Spinal cord (tissue), 10 donors: ENCODE data around the gene WNT5B. TPM values are rescaled to one million over a fixed set of nuclear protein-coding genes. Genes with fewer than 3 reads are reported as not detected.
"Not testable (repeated sequence)": the region's sequence is repeated elsewhere in the genome, so short reads cannot be mapped to it uniquely, and the experiment has no call there.

Source experiments
- DNase-seq, 6 donors: peaks; one replicate each; pipeline versions ENCODE4 v3.0.0 to v3.0.0-alpha.2; 2013 to 2015; ENCODE audit warnings: low spot score in 6 of 6, low read depth in 4 of 6
- H3K27ac ChIP-seq: one replicate; pipeline ENCODE4 v1.5.1; 2013; ENCODE audit warnings: low read depth, low read length, control low read depth
- H3K27me3 ChIP-seq: one replicate; pipeline ENCODE4 v1.6.1; 2013; ENCODE audit warnings: low read length; ENCODE audit not compliant: control insufficient read depth, insufficient read depth
- H3K36me3 ChIP-seq: one replicate; pipeline ENCODE4 v1.6.1; 2013; ENCODE audit warnings: low read length; ENCODE audit not compliant: control insufficient read depth, insufficient read depth
- H3K4me1 ChIP-seq: one replicate; pipeline ENCODE4 v1.6.1; 2013; ENCODE audit warnings: low read length; ENCODE audit not compliant: control insufficient read depth, insufficient read depth
- H3K4me3 ChIP-seq: one replicate; pipeline ENCODE4 v1.5.1; 2013; ENCODE audit warnings: low read depth, low read length, control low read depth
- H3K9me3 ChIP-seq: one replicate; pipeline ENCODE4 v1.6.1; 2013; ENCODE audit warnings: low read length; ENCODE audit not compliant: control insufficient read depth, insufficient read depth
- WGBS: methylation state at CpG from one replicate; pipeline ENCODE4 v1.1.5; 2013; ENCODE audit warnings: missing lambda C conversion rate; ENCODE audit not compliant: insufficient coverage; 5-methylcytosine and 5-hydroxymethylcytosine counted together
- polyA plus RNA-seq, 2 donors: library from polyadenylated mRNA; unstranded; fragments of 120-200 nt; gene quantifications; one replicate each; pipeline ENCODE4 v1.2.1, GENCODE V29; 2013; ENCODE audit not compliant: insufficient read length in 2 of 2
- small RNA-seq: library from RNA; depleted of rRNA; stranded (forward); fragments of <200 nt; gene quantifications from one replicate; pipeline ENCODE3, GENCODE V24; 2014; ENCODE audit warnings: low replicate concordance
- total RNA-seq, 2 donors: library from RNA; depleted of rRNA in 1 of 2; stranded (reverse); fragments of 120-200 nt in 1 of 2; fragments of >200 nt in 1 of 2; gene quantifications; one replicate each; pipeline versions ENCODE4 v1.2.3 to v1.2.4, GENCODE V29; 2013 to 2014
- donor health status: healthy.

The WNT5B gene
- total and polyA plus RNA-seq, 4 donors, result 10.3 to 14.3 (median 13.2) TPM

- no peak for DNase-seq
- Histone ChIP-seq H3K4me3 (no peak overlapping the region), H3K4me1 (peaks cover 3% of the 10 kb centered on the region), H3K27ac (no peak overlapping the region), H3K36me3 (peaks cover 4% of the 10 kb centered on the region), H3K27me3 (no peaks in the 10 kb centered on the region), H3K9me3 (no peaks in the 10 kb centered on the region)
- no CpG with 5 or more reads among the region's 4 CpGs for WGBS
Measured at GRCh38 chr12:1692226-1692625, 63.2 kb downstream of the WNT5B start.

- H3K27me3 ChIP-seq, result no peaks in the 10 kb centered on the region
- H3K36me3 ChIP-seq, result peaks cover 4% of the 10 kb centered on the region
- WGBS, result 84% methylated on average over 8 of the region's 15 CpGs
- H3K9me3 ChIP-seq, result no peaks in the 10 kb centered on the region
- DNase-seq, result no peak
- no peak overlapping the region for H3K27ac ChIP-seq
- peaks cover 3% of the 10 kb centered on the region for H3K4me1 ChIP-seq
- H3K4me3 ChIP-seq, result no peak overlapping the region
Measured at GRCh38 chr12:1692895-1693610, 64.0 kb downstream of the WNT5B start.

- not testable (repeated sequence) for H3K9me3 ChIP-seq, H3K4me1 ChIP-seq, H3K27ac ChIP-seq, H3K4me3 ChIP-seq, DNase-seq, H3K27me3 ChIP-seq, H3K36me3 ChIP-seq
- WGBS, result 100% methylated on average over 1 of the region's 8 CpGs
Measured at GRCh38 chr12:1695097-1695496, 66.1 kb downstream of the WNT5B start.

- no peaks in the 10 kb centered on the region for H3K27me3 ChIP-seq
- H3K27ac ChIP-seq, result no peak overlapping the region
- H3K36me3 ChIP-seq, result peaks cover 4% of the 10 kb centered on the region
- H3K9me3 ChIP-seq, result no peaks in the 10 kb centered on the region
- peaks cover 3% of the 10 kb centered on the region for H3K4me1 ChIP-seq
- no peak for DNase-seq
- no peak overlapping the region for H3K4me3 ChIP-seq
- 95% methylated on average over 6 of the region's 8 CpGs for WGBS
Measured at GRCh38 chr12:1695886-1696670, 67.0 kb downstream of the WNT5B start.

- Histone ChIP-seq H3K4me3 (no peak overlapping the region), H3K27ac (no peak overlapping the region), H3K9me3 (no peaks in the 10 kb centered on the region), H3K27me3 (no peaks in the 10 kb centered on the region), H3K36me3 (peaks cover 4% of the 10 kb centered on the region), H3K4me1 (no peaks in the 10 kb centered on the region)
- DNase-seq, result no peak
Measured at GRCh38 chr12:1696800-1697199, 67.8 kb downstream of the WNT5B start.

Small RNA genes lying within 50 kb of the gene (small RNA-seq; reads per million reads assigned to genes)
- gene MIR3649, result not detected

Other genes starting within 250 kb of the WNT5B start
- gene FBXL14, start 34.6 kb upstream of the WNT5B start, total RNA-seq, result 10 to 100 TPM; 11.0 to 15.0 TPM
- gene FBXL14, start 34.6 kb upstream of the WNT5B start, polyA plus RNA-seq, result 10 to 100 TPM; 16.6 to 17.1 TPM
- 10 to 100 TPM; 43.5 to 49.3 TPM for gene ADIPOR2, start 61.8 kb downstream of the WNT5B start, total RNA-seq
- gene ADIPOR2, start 61.8 kb downstream of the WNT5B start, polyA plus RNA-seq, result 10 to 100 TPM; 40.7 to 41.2 TPM
- 1 to 10 TPM; 1.4 to 3.2 TPM for gene LRTM2, start 191.3 kb downstream of the WNT5B start, total RNA-seq
- 1 to 10 TPM; 7.4 to 9.6 TPM for gene LRTM2, start 191.3 kb downstream of the WNT5B start, polyA plus RNA-seq